Fibroblast of lung (primary cell): ENCODE results near the gene SCN10A. TPM values are rescaled to one million over a fixed set of nuclear protein-coding genes. Genes with fewer than 3 reads are reported as not detected.

Experiments
- DNase-seq, 2 donors: peaks; one replicate each; pipeline versions ENCODE4 v3.0.0 to v3.0.0-alpha.2; 2010; ENCODE audit warnings: low read depth in 2 of 2
- H2AFZ ChIP-seq: 2 replicates; pipeline ENCODE4 v1.5.1; 2012; ENCODE audit warnings: low read length, control low read depth, inconsistent platforms
- H3K27ac ChIP-seq: 2 replicates; pipeline ENCODE4 v1.5.1; 2011; ENCODE audit warnings: low read length, control low read depth; ENCODE audit not compliant: insufficient read depth
- H3K27me3 ChIP-seq: 2 replicates; pipeline ENCODE4 v1.5.1; 2011; ENCODE audit warnings: mild to moderate bottlenecking, low read length; ENCODE audit not compliant: control insufficient read depth, insufficient read depth
- H3K36me3 ChIP-seq: 2 replicates; pipeline ENCODE4 v1.5.1; 2011; ENCODE audit warnings: low read length; ENCODE audit not compliant: control insufficient read depth, insufficient read depth
- H3K4me1 ChIP-seq: 2 replicates; pipeline ENCODE4 v1.5.1; 2011; ENCODE audit warnings: low read length; ENCODE audit not compliant: control insufficient read depth, insufficient read depth; ENCODE audit errors: extremely low read depth
- H3K4me2 ChIP-seq: 2 replicates; pipeline ENCODE4 v1.5.1; 2011; ENCODE audit warnings: low read length, control low read depth; ENCODE audit not compliant: insufficient read depth; ENCODE audit errors: extremely low read depth
- H3K4me3 ChIP-seq, 4 experiments: fragments of 200-600 bp in 1 of 4; sonication (generic) in 1 of 4; replicated peaks in 1 of 4; 2 replicates each; pipeline ENCODE4 v1.5.1; 2011 to 2016; ENCODE audit warnings: low read length in 4 of 4, low read depth in 3 of 4, mild to moderate bottlenecking in 3 of 4, control low read depth in 2 of 4, inconsistent platforms in 1 of 4, mixed read lengths in 1 of 4; ENCODE audit not compliant: insufficient read depth in 1 of 4; ENCODE audit errors: control extremely low read depth in 1 of 4
- H3K79me2 ChIP-seq: 2 replicates; pipeline ENCODE4 v1.5.1; 2012; ENCODE audit warnings: mild to moderate bottlenecking, low read length, inconsistent platforms; ENCODE audit not compliant: control insufficient read depth, insufficient read depth
- H3K9ac ChIP-seq: 2 replicates; pipeline ENCODE4 v1.5.1; 2011; ENCODE audit warnings: mild to moderate bottlenecking, low read length, control low read depth; ENCODE audit not compliant: insufficient read depth
- H3K9me3 ChIP-seq: 2 replicates; pipeline ENCODE4 v1.5.1; 2012; ENCODE audit warnings: low read depth, low read length; ENCODE audit not compliant: control insufficient read depth, insufficient read depth
- H4K20me1 ChIP-seq: 2 replicates; pipeline ENCODE4 v1.5.1; 2011; ENCODE audit warnings: low read length; ENCODE audit not compliant: control insufficient read depth, insufficient read depth; ENCODE audit errors: extremely low read depth
- CTCF ChIP-seq, 2 donors: IDR thresholded peaks in 1 of 2; conservative IDR thresholded peaks in 1 of 2; 1 replicate in 1 of 2; 2 replicates in 1 of 2; pipeline ENCODE4 v1.5.1; 2011 to 2012; ENCODE audit warnings: low read length in 2 of 2, control low read depth in 1 of 2, inconsistent platforms in 1 of 2, low read depth in 1 of 2, mild to moderate bottlenecking in 1 of 2
- EZH2 ChIP-seq: IDR thresholded peaks from 2 replicates; pipeline ENCODE4 v1.5.1; 2012; ENCODE audit warnings: low read length, control low read depth, mild to moderate bottlenecking; ENCODE audit errors: missing control alignments
- polyA plus RNA-seq, 2 donors: library from polyadenylated mRNA; depleted of rRNA in 1 of 2; stranded (reverse) in 1 of 2; unstranded in 1 of 2; fragments of >200 nt; gene quantifications; 2 replicates each; pipeline ENCODE4 v1.2.1, GENCODE V29; 2011 to 2012; ENCODE audit warnings: missing spikeins in 1 of 2
- total RNA-seq: library from RNA; depleted of rRNA; stranded (reverse); fragments of >200 nt; gene quantifications from 2 replicates; pipeline ENCODE4 v1.2.1, GENCODE V29; 2014

The SCN10A gene
- total and polyA plus RNA-seq, 2 donors (not counting 1 experiment from before 2014, with no cell fraction given): not detected

- TF ChIP-seq CTCF (conservative IDR thresholded peaks at IDR 0.05 in 1 of 2, IDR thresholded peaks at IDR 0.05 in 1 of 2; ENCODE audit: low read depth in 1 of 2, low read length in 2 of 2) (no peak), EZH2 (no peak)
- no peak overlapping the region for H3K4me2 ChIP-seq
- DNase-seq: no peak
- H3K9me3 ChIP-seq: no peaks in the 10 kb centered on the region
- no peak overlapping the region for H3K9ac ChIP-seq
- no peak overlapping the region for H2AFZ ChIP-seq
- H3K27me3 ChIP-seq: peaks cover 13% of the 10 kb centered on the region
- H3K4me1 ChIP-seq: peaks cover 2% of the 10 kb centered on the region
- H3K36me3 ChIP-seq: no peaks in the 10 kb centered on the region
- H3K4me3 ChIP-seq: no peak overlapping the region
- no peaks in the 10 kb centered on the region for H4K20me1 ChIP-seq
- H3K27ac ChIP-seq: no peak overlapping the region
- no peaks in the 10 kb centered on the region for H3K79me2 ChIP-seq
Observed at GRCh38 chr3:38653685-38654537, 162.1 kb downstream of the SCN10A start.

GRCh38 chr3:38652934-38653333, 163.1 kb downstream of the SCN10A start:
- Histone ChIP-seq H3K9ac (no peak overlapping the region), H4K20me1 (no peaks in the 10 kb centered on the region), H3K27me3 (peaks cover 19% of the 10 kb centered on the region)

More at GRCh38 chr3:38652934-38653333, 163.1 kb downstream of the SCN10A start:
- H3K4me1 ChIP-seq: peaks cover 4% of the 10 kb centered on the region
- no peak overlapping the region for H3K4me2 ChIP-seq
- H3K36me3 ChIP-seq: no peaks in the 10 kb centered on the region
- no peak for DNase-seq
- H3K4me3 ChIP-seq: no peak overlapping the region
- TF ChIP-seq CTCF (conservative IDR thresholded peaks at IDR 0.05 in 1 of 2, IDR thresholded peaks at IDR 0.05 in 1 of 2; ENCODE audit: low read depth in 1 of 2, low read length in 2 of 2) (no peak), EZH2 (no peak)
- no peaks in the 10 kb centered on the region for H3K79me2 ChIP-seq
- H3K9me3 ChIP-seq: no peaks in the 10 kb centered on the region
- no peak overlapping the region for H2AFZ ChIP-seq
- H3K27ac ChIP-seq: no peak overlapping the region
